ENCODE data around the gene MAMDC4. TPM values are rescaled to one million over a fixed set of nuclear protein-coding genes. Genes with fewer than 3 reads are reported as not detected.

Gene MAMDC4
- total and polyA plus RNA-seq, 2 of the 13 experiments (the other 11 are each of a cell fraction or from before 2014, with no cell fraction given): 6.0 to 6.8 TPM

DNA sequence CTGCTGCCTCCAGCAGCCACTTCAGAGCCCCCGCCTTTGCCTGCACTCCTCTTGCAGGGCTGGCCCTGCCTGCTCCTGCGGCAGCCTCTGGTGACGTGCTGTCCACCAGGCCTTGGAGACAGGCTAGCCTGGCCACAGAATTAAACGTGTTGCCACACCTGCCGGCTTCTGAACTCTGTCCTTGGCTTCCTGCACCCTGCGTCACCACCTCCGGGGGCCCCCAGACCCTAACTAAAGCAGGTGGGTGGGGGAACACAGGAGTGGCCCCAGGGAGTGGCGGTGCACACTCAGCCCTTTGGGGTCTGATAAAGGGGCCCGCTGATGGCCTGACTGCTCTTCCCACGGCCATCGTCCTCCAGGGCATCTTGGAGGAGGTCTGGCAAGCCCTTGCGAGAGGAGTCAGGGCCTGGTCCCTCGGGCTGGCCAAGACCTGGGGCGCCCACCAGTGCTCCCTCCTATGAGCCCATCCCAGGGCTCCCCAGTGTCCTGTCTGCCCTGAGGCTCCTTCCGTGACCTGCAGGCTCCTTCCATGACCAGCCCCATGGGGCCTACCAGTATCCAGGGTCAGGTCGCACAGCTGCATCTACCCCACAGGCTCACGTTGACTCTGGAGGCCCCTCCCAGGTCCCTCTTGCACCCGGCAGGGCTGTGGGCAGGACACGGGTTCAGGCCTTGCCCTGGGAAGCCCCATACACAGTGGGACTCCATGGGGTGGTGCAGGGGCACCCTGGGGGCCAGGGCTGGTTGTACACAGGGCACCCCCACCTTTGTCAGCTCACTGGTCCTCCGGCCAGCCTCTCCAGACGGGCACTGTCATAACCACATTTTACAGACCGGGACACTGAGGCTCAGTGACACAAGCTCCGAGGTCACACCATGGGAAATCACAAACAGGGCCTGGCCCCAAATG, 1.0 kb upstream of the MAMDC4 start (continued):
- TF ChIP-seq SMC3 (IDR thresholded peaks at IDR 0.05; ENCODE audit: low read length) (no peak), ZNF468 (CRISPR knock-in tag; IDR thresholded peaks at IDR 0.05) (no peak), MED13 (CRISPR knock-in tag; IDR thresholded peaks at IDR 0.05) (0 out of 2 replicates have a peak, but pooled peaks have one; percentile 15), SALL2 (CRISPR knock-in tag; IDR thresholded peaks at IDR 0.05) (no peak), GATAD2A (CRISPR knock-in tag; IDR thresholded peaks at IDR 0.05) (no peak), ZSCAN20 (CRISPR knock-in tag; IDR thresholded peaks at IDR 0.05; ENCODE audit: borderline replicate concordance) (no peak), MAF1 (CRISPR knock-in tag; IDR thresholded peaks at IDR 0.05; ENCODE audit: borderline replicate concordance) (no peak), ZNF619 (CRISPR knock-in tag; IDR thresholded peaks at IDR 0.05) (no peak), PAF1 (CRISPR knock-in tag; IDR thresholded peaks at IDR 0.05) (0 out of 2 replicates have a peak, but pooled peaks have one; percentile 48), ZNF891 (CRISPR knock-in tag; IDR thresholded peaks at IDR 0.05) (0 out of 2 replicates have a peak, but pooled peaks have one; percentile 1), PCBP1 (IDR thresholded peaks at IDR 0.05; ENCODE audit: borderline replicate concordance, low read depth, low read length) (no peak)
- TF ChIP-seq, protein P1, sequence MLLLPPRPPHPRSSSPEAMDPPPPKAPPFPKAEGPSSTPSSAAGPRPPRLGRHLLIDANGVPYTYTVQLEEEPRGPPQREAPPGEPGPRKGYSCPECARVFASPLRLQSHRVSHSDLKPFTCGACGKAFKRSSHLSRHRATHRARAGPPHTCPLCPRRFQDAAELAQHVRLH (CRISPR knock-in tag; IDR thresholded peaks at IDR 0.05; ENCODE audit: borderline replicate concordance, low read depth): no peak
